HEK293 (cell line): Measurements from ENCODE around the gene SEMA4D.

Experiments
- BCL11A ChIP-seq: fragments of 450-650 bp; formaldehyde crosslinking; IDR thresholded peaks from 2 replicates; pipeline ENCODE4 v1.5.1; 2016; ENCODE audit warnings: low read depth, missing biosample characterization, missing genetic modification characterization
- CTCF ChIP-seq: fragments of 450-650 bp; formaldehyde crosslinking; IDR thresholded peaks from 2 replicates; pipeline ENCODE4 v1.5.1; 2016; ENCODE audit warnings: missing biosample characterization, missing genetic modification characterization
- GLIS1 ChIP-seq: fragments of 450-650 bp; formaldehyde crosslinking; IDR thresholded peaks from 2 replicates; pipeline ENCODE4 v1.5.1; 2016; ENCODE audit warnings: missing biosample characterization, missing genetic modification characterization
- KLF8 ChIP-seq: fragments of 450-650 bp; formaldehyde crosslinking; IDR thresholded peaks from 2 replicates; pipeline ENCODE4 v1.5.1; 2016; ENCODE audit warnings: missing biosample characterization, missing genetic modification characterization
- ZFP3 ChIP-seq: fragments of 450-650 bp; formaldehyde crosslinking; IDR thresholded peaks from 2 replicates; pipeline ENCODE4 v1.5.1; 2016; ENCODE audit warnings: low read depth, missing biosample characterization, missing genetic modification characterization
- ZNF23 ChIP-seq: fragments of 450-650 bp; formaldehyde crosslinking; IDR thresholded peaks from 2 replicates; pipeline ENCODE4 v1.5.1; 2016; ENCODE audit warnings: missing biosample characterization, missing genetic modification characterization, borderline replicate concordance
- ZNF335 ChIP-seq: fragments of 450-650 bp; formaldehyde crosslinking; conservative IDR thresholded peaks from 2 replicates; pipeline ENCODE4 v1.5.1; 2016; ENCODE audit warnings: missing biosample characterization, missing genetic modification characterization
- ZNF529 ChIP-seq: fragments of 450-650 bp; formaldehyde crosslinking; IDR thresholded peaks from 2 replicates; pipeline ENCODE4 v1.5.1; 2017; ENCODE audit warnings: missing genetic modification characterization, missing biosample characterization; ENCODE audit not compliant: insufficient replicate concordance
- ZNF623 ChIP-seq: fragments of 450-650 bp; formaldehyde crosslinking; IDR thresholded peaks from 2 replicates; pipeline ENCODE4 v1.5.1; 2016; ENCODE audit warnings: missing biosample characterization, missing genetic modification characterization
- ZSCAN4 ChIP-seq: fragments of 450-650 bp; formaldehyde crosslinking; IDR thresholded peaks from 2 replicates; pipeline ENCODE4 v1.5.1; 2017; ENCODE audit warnings: missing biosample characterization, missing genetic modification characterization
- TF ChIP-seq, protein P1 (sequence below): fragments of 450-650 bp; formaldehyde crosslinking; IDR thresholded peaks from 2 replicates; pipeline ENCODE4 v1.5.1; 2016; ENCODE audit warnings: missing biosample characterization, missing genetic modification characterization

DNA sequence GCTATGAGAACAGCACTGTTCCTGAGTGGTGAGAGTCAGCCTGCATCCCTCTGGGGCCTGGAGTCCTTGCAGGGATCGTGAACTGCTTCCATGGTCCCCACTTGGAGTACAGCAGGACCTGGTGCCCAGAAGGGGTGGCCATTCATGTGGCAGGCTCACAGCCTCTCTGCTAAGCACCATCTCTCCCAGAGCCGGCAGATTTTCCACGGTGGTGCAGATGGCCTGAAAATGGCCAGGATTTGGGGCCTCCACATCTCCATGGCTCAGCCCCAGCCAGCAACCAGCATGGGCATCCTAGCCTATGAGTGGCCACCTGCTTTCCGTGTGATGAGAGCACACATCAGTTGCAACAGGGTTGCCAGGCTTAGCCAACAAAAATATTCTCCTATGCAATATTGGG, 33.9 kb upstream of the SEMA4D start:
- TF ChIP-seq CTCF (tag by site-specific recombination): no peak
- no peak for TF ChIP-seq KLF8 (tag by site-specific recombination)
- TF ChIP-seq GLIS1 (tag by site-specific recombination): no peak
- TF ChIP-seq ZNF335 (tag by site-specific recombination): no peak
- no peak for TF ChIP-seq BCL11A (tag by site-specific recombination)
- TF ChIP-seq ZNF23: no peak
- no peak for TF ChIP-seq ZNF529 (tag by site-specific recombination)
- TF ChIP-seq, protein P1, sequence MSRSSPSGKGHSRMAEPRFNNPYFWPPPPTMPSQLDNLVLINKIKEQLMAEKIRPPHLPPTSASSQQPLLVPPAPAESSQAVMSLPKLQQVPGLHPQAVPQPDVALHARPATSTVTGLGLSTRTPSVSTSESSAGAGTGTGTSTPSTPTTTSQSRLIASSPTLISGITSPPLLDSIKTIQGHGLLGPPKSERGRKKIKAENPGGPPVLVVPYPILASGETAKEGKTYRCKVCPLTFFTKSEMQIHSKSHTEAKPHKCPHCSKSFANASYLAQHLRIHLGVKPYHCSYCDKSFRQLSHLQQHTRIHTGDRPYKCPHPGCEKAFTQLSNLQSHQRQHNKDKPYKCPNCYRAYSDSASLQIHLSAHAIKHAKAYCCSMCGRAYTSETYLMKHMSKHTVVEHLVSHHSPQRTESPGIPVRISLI (tag by site-specific recombination): no peak
- no peak for TF ChIP-seq ZSCAN4 (tag by site-specific recombination)
- no peak for TF ChIP-seq ZFP3 (tag by site-specific recombination)
- TF ChIP-seq ZNF623 (tag by site-specific recombination): no peak
